Cortex of kidney (tissue), 1 donor: Measurements from ENCODE around the gene HHIPL2.
"Not testable (repeated sequence)": the region's sequence is repeated elsewhere in the genome, so short reads cannot be mapped to it uniquely, and the experiment has no call there.

Experiments
- DNase-seq: peaks from one replicate; lab custom pipeline; 2025; lab: John Stamatoyannopoulos, UW

The HHIPL2 gene

GRCh38 chr1:222539951-222540597 is 7.8 kb downstream of the HHIPL2 start:
- no peak for DNase-seq

- no peak for DNase-seq
Observed at GRCh38 chr1:222535455-222535854, 12.4 kb downstream of the HHIPL2 start.

GRCh38 chr1:222530852-222531251 is 17.1 kb downstream of the HHIPL2 start:
- DNase-seq: no peak

GRCh38 chr1:222529916-222530315 is 18.0 kb downstream of the HHIPL2 start:
- DNase-seq: no peak

GRCh38 chr1:222529181-222529580 is 18.7 kb downstream of the HHIPL2 start:
- no peak for DNase-seq

- DNase-seq: no peak
Observed at GRCh38 chr1:222525951-222526350, 22.0 kb downstream of the HHIPL2 start.

GRCh38 chr1:222523852-222524251 is 24.1 kb downstream of the HHIPL2 start:
- DNase-seq: no peak

GRCh38 chr1:222522105-222522915 is 25.6 kb downstream of the HHIPL2 start:
- DNase-seq: no peak

- DNase-seq: no peak
Observed at GRCh38 chr1:222521299-222522104, 26.4 kb downstream of the HHIPL2 start.

- DNase-seq: not testable (repeated sequence)
Observed at GRCh38 chr1:222489496-222489895, 58.4 kb downstream of the HHIPL2 start.

- not testable (repeated sequence) for DNase-seq
Observed at GRCh38 chr1:222487774-222488173, 60.1 kb downstream of the HHIPL2 start.

GRCh38 chr1:222484005-222484404 is 63.9 kb downstream of the HHIPL2 start:
- DNase-seq: not testable (repeated sequence)

- not testable (repeated sequence) for DNase-seq
Observed at GRCh38 chr1:222479567-222479966, 68.3 kb downstream of the HHIPL2 start.

- not testable (repeated sequence) for DNase-seq
Observed at GRCh38 chr1:222476436-222476835, 71.5 kb downstream of the HHIPL2 start.

- not testable (repeated sequence) for DNase-seq
Observed at GRCh38 chr1:222473717-222474116, 74.2 kb downstream of the HHIPL2 start.

- not testable (repeated sequence) for DNase-seq
Observed at GRCh38 chr1:222472776-222473540, 74.9 kb downstream of the HHIPL2 start.
